Measurements from ENCODE around the gene SUFU.
A peak's percentile ranks its signal among the peaks of the same experiment; 100 is the strongest.

SUFU gene

GRCh38 chr10:102552533-102552932, 48.8 kb downstream of the SUFU start:
- no peak for DNase-seq (ENCODE audit: low read depth)

GRCh38 chr10:102553771-102554170, 50.0 kb downstream of the SUFU start:
- no peak for DNase-seq (ENCODE audit: low read depth)

- DNase-seq (ENCODE audit: low read depth), result no peak
Observed at GRCh38 chr10:102554531-102554930, 50.8 kb downstream of the SUFU start.

GRCh38 chr10:102555781-102556328, 52.1 kb downstream of the SUFU start:
- no peak for DNase-seq (ENCODE audit: low read depth)

GRCh38 chr10:102557569-102557968, 53.8 kb downstream of the SUFU start:
- DNase-seq (ENCODE audit: low read depth), result no peak

GRCh38 chr10:102559764-102560163, 56.0 kb downstream of the SUFU start:
- DNase-seq (ENCODE audit: low read depth), result no peak

GRCh38 chr10:102564209-102564834, 60.5 kb downstream of the SUFU start:
- no peak for DNase-seq (ENCODE audit: low read depth)

GRCh38 chr10:102565793-102566192, 62.0 kb downstream of the SUFU start:
- no peak for DNase-seq (ENCODE audit: low read depth)

- no peak for DNase-seq (ENCODE audit: low read depth)
Observed at GRCh38 chr10:102578782-102579181, 75.0 kb downstream of the SUFU start.

- DNase-seq (ENCODE audit: low read depth), result no peak
Observed at GRCh38 chr10:102579328-102579727, 75.6 kb downstream of the SUFU start.

- DNase-seq (ENCODE audit: low read depth), result no peak
Observed at GRCh38 chr10:102580230-102580629, 76.5 kb downstream of the SUFU start.

- no peak for DNase-seq (ENCODE audit: low read depth)
Observed at GRCh38 chr10:102581401-102581800, 77.6 kb downstream of the SUFU start.

- no peak for DNase-seq (ENCODE audit: low read depth)
Observed at GRCh38 chr10:102581981-102582580, 78.3 kb downstream of the SUFU start.

GRCh38 chr10:102583435-102584417, 80.0 kb downstream of the SUFU start:
- peak; percentile 77 for DNase-seq (ENCODE audit: low read depth)

GRCh38 chr10:102585026-102585425, 81.3 kb downstream of the SUFU start:
- DNase-seq (ENCODE audit: low read depth), result no peak

- DNase-seq (ENCODE audit: low read depth), result no peak
Observed at GRCh38 chr10:102586858-102587257, 83.1 kb downstream of the SUFU start.

- no peak for DNase-seq (ENCODE audit: low read depth)
Observed at GRCh38 chr10:102588875-102589274, 85.1 kb downstream of the SUFU start.

GRCh38 chr10:102593074-102593803, 89.5 kb downstream of the SUFU start:
- DNase-seq (ENCODE audit: low read depth), result no peak

- no peak for DNase-seq (ENCODE audit: low read depth)
Observed at GRCh38 chr10:102593804-102594079, 90.0 kb downstream of the SUFU start.

- no peak for DNase-seq (ENCODE audit: low read depth)
Observed at GRCh38 chr10:102595293-102595692, 91.5 kb downstream of the SUFU start.

- no peak for DNase-seq (ENCODE audit: low read depth)
Observed at GRCh38 chr10:102595897-102596296, 92.1 kb downstream of the SUFU start.

GRCh38 chr10:102596506-102596971, 92.8 kb downstream of the SUFU start:
- no peak for DNase-seq (ENCODE audit: low read depth)

All from activated T-cell treated with anti-CD3 and anti-CD28 coated beads for 24 hours (primary cell).